ENCODE data around the gene C16orf46.
"Not testable (repeated sequence)": the region's sequence is repeated elsewhere in the genome, so short reads cannot be mapped to it uniquely, and the experiment has no call there.

Gene C16orf46

DNA sequence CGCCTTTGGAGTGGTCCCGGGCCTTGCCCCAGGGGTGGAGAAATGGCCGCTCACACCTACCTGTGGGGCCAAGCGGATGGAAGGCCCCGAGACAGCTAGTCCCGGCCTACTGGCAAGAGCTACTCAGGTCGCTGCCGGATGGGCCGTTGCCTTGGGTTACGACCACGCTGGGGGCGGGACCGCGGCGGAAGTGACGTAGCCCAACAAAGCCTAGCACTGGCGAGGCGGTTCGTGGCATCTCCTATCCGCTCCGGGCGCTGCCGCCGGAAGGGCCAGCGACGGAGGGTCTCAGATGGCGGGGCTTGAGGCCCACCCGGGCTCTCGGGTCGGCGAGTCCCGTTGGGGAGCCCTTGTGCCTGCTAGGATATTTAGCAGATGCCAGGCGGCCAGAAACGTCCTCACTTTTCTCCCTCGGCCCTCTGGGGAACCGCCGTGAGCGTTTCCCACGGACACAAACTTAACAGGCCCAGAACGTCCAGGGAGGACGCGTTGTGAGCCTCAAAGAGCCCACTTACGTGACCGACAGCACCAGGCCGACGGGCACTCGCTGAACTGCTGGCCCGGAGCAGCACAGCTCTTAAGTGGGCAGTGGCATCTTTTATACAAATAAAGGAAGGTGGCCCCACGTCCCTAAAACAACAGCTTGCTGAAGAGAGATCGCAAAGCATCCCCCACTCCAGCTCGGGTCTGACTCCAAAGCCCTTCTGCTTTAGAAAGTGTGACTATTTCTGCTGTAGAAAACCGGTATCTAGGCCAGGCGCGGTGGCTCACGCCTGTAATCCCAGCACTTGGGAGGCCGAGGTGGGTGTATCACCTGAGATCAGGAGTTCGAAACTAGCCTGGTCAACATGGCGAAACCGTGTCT, at the start of gene C16orf46:
Gene C16orf46, minus strand, starts transcription at position 163 of the 865 bp plus-strand sequence. CDS start 13,283 bp downstream, outside the sequence.
- DNase-seq, result peak; percentile 92

- no peak for DNase-seq
Observed at GRCh38 chr16:81123092-81123852, 46.2 kb upstream of the C16orf46 start.

DNA sequence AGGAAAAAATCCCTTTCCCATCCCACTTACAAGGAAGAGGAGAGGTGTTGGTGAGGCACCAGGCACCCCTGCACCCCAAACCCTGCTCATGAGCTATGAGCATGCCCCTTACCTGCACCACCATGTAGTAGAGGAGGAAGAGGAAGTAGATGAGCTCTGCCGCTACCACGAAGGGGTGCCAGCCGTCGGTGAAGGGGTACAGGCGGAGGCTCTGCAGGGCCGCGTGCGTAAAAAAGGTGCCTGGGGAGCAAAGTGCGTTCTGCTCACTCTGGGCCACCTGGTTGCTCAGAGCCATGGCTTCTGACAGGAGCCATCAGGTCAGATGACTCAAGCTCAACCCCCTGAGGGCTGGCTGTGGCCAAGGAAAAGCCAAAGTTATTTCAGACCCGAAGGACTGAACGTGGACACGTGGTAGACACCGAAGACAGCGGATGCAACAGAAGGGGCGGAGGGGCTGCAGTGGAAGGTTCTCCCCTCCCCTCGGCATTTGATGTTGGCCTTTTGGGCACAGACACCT, 44.5 kb upstream of the C16orf46 start:
- DNase-seq, result no peak

GRCh38 chr16:81117436-81117835, 40.4 kb upstream of the C16orf46 start:
- DNase-seq, result no peak

- DNase-seq, result no peak
Observed at GRCh38 chr16:81116285-81116684, 39.2 kb upstream of the C16orf46 start.

- no peak for DNase-seq
Observed at GRCh38 chr16:81112453-81112852, 35.4 kb upstream of the C16orf46 start.

GRCh38 chr16:81109274-81109673, 32.2 kb upstream of the C16orf46 start:
- DNase-seq, result not testable (repeated sequence)

DNA sequence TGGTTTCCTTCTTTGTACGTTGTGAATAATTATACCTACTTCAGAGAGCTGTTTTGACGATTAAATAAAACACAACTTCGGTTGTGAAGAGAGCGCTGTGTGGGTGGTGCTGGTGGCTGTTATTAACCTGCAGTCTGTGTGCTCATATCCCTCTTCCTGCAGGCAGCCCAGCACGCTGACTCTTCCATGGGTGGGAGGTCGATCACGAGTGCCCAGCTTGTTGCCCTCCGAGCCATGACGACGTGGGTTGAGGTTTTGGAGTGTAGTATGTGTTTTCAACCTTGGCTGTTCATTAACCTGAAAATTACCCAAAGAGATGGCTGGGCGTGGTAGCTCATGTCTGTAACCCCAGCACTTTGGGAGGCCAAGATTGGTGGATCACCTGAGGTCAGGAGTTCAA, 30.5 kb upstream of the C16orf46 start:
- no peak for DNase-seq

DNA sequence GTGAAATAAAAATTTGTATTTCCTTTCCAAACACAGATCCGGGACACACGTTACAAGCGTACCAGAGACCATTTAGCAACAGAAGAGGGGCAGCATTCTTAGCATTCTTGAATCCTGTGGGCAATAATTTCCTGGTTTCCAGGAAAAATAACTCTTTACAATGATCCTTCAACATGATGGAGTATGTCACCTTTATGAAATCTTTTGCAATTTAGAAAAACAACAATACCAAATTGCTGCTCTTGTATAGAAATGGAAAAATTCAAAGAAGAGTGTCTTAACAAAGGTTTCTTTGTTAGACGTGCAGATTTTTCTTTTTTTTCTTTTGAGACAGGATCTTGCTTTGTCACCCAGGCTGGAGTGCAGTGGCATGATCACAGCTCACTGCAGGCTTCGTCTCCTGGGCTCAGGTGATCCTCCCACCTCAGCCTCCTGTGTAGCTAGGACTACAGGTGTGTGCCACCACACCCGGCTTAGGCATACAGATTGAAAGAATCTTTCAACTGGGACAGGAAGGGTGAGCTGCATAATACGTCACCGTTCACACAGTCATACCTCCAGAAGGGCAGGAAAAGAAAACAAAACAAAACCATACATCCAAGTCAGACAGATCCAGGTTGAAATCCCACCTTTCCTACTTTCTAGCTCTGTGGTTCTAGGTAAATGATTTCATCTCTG, 29.9 kb upstream of the C16orf46 start:
- no peak for DNase-seq

DNA sequence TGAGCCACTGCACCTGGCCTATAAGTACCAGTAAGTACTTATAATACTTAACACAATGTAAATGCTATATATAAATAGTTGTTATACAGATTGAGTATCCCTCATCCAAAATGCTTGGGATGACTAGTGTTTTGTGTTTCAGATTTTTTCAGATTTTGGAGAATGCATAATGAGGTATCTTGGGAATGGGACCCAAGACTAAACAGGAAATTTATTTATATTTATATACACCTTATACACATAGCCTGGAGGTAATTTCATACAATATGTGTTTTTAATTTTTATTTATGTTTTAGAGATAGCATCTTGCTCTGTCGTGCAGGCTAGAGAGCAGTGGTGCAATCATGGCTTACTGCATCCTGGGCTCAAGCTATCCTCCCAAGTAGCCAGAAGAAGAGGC, 28.9 kb upstream of the C16orf46 start:
- no peak for DNase-seq

- no peak for DNase-seq
Observed at GRCh38 chr16:81101702-81102101, 24.7 kb upstream of the C16orf46 start.

- DNase-seq, result no peak
Observed at GRCh38 chr16:81099958-81100357, 22.9 kb upstream of the C16orf46 start.

GRCh38 chr16:81097230-81097629, 20.2 kb upstream of the C16orf46 start:
- no peak for DNase-seq

DNA sequence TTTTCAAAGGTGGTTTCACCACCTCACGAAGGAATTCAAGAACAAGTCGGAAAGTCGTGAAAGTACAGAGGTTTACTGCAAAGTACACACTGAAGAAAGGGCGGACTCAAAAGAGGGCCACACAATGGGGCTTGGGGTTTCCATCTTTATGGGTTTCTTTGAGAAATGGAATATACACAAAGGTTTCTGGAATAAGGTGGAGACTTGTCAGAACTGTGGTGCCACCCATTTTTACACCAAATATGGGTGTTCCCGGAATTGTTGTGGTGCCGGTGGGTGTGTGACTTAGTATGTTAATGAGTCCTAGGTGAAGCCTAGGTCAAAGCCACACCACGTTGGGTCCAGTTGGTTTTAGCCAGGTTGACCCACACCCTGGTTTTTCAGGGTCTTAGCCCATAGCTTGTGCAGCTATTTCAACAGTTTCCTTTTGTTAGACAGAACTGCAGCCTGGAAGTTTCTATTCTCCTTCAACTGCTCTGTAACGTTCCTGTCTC, 19.7 kb upstream of the C16orf46 start:
- no peak for DNase-seq

- DNase-seq, result peak; percentile 96
Observed at GRCh38 chr16:81095953-81096714, 19.1 kb upstream of the C16orf46 start, which contains the start of gene GCSH. Gene GCSH (minus strand): TSS chr16:81096395. CDS start chr16:81096278, 117 bp downstream.

DNA sequence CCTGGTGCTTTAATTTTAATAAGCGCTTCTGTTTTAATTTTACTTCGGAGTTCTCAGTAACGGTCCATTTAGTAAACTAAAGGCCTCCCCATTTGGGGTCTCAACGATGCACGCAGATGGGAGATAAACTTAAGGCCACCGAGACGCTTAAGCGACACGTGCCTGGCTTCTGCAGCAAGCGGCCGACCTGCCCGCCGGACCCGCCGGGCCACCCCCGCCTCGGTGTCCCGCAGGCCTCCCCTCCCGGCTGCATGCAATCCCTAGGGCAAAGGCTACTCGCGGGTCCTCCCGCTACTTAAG, 18.6 kb upstream of the C16orf46 start:
- DNase-seq, result no peak

DNA sequence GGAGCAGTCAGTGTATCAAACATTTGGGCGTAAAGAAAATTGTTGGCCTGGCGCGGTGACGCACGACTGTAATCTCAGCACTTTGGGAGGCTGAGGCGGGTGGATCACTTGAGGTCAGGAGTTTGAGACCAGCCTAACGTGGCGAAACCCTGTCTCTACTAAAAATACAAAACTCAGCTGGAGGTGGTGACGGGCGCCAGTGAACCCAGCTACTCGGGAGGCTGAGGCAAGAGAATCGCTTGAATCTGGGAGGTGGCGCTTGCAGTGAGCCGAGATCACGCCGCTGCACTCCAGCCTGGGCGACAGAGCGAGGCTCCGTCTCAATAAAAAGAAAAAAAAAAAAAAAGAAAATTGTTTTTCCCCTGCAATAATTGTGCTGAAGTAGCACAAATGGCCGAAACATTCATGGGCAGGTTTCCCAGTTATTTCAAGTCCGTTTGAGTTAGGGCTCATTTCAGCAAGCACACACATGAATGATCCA, 17.8 kb upstream of the C16orf46 start:
- no peak for DNase-seq

DNA sequence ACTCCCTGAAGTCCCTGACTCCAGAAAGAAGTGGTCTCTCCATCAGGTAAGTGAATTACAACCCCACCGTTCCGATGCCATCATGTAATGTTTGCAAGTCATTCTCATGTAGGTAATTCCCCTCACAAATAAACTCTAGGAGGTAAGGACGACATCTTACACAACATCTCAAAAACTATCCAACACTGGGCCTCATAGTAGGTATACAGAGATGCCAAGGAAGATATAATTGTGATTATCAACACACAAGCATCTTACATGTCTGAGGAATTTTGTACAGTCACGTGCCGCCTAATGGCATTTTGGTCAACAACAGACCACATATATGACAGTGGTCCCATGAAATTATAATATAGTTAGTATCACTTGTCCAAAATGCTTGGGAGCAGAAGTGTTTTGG, 11.8 kb upstream of the C16orf46 start:
- DNase-seq, result no peak

DNA sequence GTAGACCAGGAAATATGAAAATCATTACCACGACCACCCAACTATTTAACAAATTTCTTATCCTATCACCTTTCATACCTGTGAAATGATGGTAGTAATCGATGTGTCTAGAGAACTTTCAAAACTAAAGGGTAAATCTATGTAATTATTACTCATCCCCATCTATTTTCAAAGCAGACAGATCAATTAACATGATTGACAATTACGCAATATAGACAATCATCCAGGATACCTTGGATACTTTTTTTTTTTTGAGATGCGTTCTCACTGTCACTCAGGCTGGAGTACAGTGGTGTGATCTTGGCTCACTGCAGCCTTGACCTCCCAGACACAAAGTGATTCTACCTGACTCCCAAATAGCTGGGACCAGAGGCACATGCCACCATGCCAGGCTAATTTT, 4.0 kb upstream of the C16orf46 start:
- no peak for DNase-seq

- no peak for DNase-seq
Observed at GRCh38 chr16:81080233-81080632, 3.2 kb upstream of the C16orf46 start.

DNA sequence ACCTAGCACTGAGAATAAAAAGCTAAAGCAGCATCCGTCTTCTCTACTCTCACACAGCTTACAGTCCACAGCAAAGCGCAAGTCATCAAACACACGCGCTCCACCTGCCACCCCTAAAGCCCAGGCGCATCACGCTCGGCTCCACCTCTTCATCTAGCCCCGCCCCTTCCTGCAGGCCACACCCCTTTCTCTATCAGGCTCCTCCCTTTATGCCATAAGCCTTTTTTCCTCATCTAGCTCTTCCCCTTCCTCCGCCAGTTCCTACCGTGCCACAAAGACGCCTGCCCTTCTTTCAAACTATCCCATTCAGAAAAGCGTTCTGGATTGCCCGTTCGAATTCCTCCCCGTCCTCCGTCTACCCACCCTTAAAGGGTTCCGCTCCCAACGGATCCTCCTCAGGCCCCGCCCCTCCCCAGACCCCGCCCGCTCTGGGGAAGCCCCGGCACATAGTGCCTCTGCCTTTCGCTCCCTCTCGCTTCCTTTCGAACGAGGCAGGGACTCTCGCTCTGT, 417 bp downstream of the C16orf46 start:
- DNase-seq, result peak; percentile 92

Data from NK-92 treated with Interleukin-12 subunit alpha and Interleukin-12 subunit beta, amount 100 ng/mL, for 24 hours (cell line).